ENCODE measurements around the gene DENND6B. TPM values are rescaled to one million over a fixed set of nuclear protein-coding genes. Genes with fewer than 3 reads are reported as not detected.

The DENND6B gene
- total and polyA plus RNA-seq, 2 donors (not counting 3 experiments of a cell fraction or from before 2014, with no cell fraction given) = 4.1 to 5.9 TPM

DNA sequence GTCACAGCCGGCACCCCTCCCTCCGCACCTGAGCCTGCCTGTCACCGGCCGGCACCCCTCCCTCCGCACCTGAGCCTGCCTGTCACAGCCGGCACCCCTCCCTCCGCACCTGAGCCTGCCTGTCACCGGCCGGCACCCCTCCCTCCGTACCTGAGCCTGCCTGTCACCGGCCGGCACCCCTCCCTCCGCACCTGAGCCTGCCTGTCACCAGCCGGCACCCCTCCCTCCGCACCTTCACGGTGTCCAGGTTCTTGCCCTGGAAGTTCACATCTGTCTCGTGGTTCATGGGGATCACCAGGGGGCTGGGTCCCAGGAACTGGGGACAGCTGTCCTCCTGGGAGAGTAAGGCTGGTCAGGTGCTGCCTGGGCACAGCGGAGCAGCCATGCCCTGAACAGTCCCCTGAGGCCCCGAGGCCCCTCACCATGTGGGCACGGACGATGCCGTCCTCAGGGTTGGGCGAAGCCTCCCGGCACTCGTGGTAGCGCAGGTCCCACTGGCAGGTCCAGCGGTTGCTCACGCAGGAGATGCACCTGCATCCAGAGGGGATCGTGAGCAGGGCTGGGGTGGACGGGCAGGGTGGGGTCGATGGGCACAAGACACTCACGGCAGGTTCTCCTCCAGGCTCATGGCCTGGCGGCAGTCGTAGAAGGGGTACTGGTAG, 41.1 kb downstream of the DENND6B start:
- DNase-seq (ENCODE audit: low read depth, low spot score) (no peak), FAIRE-seq (no peak)
- Histone ChIP-seq H3K4me1 (ENCODE audit: control insufficient read depth, extremely low read depth, insufficient read depth, low read length) (peaks cover 2% of the 10 kb centered on the region), H3K27ac (ENCODE audit: insufficient read depth, low read depth, low read length) (no peak overlapping the region), H3K36me3 (ENCODE audit: control insufficient read depth in 2 of 2, extremely low read depth in 1 of 2, insufficient read depth in 2 of 2, low read length in 2 of 2) (peaks cover 36 to 80% of the 10 kb centered on the region in 2 experiments), H4K20me1 (replicated peaks; ENCODE audit: control insufficient read depth, extremely low read depth, insufficient read depth, low read length) (no peaks in the 10 kb centered on the region), H2AFZ (ENCODE audit: low read depth, low read length) (no peak overlapping the region), H3K4me3 (replicated peaks in 1 of 3; ENCODE audit: insufficient read depth in 1 of 3, low read depth in 1 of 3, low read length in 3 of 3) (no peak overlapping the region), H3K79me2 (ENCODE audit: control insufficient read depth, insufficient read depth, low read length) (peaks cover 20% of the 10 kb centered on the region), H3K27me3 (ENCODE audit: control insufficient read depth in 2 of 2, insufficient read depth in 2 of 2, low read length in 2 of 2) (no peaks in the 10 kb centered on the region), H3K9me1 (replicated peaks; ENCODE audit: control insufficient read depth, extremely low read depth, insufficient read depth, low read length) (no peaks in the 10 kb centered on the region), H3K9ac (replicated peaks; ENCODE audit: extremely low read depth, insufficient read depth, low read length) (no peak overlapping the region), H3K4me2 (ENCODE audit: insufficient read depth, low read length) (no peak overlapping the region), H3K9me3 (replicated peaks; ENCODE audit: control insufficient read depth, insufficient read depth, low read length) (no peaks in the 10 kb centered on the region)
- BruUV-seq (replicated peaks) = no TSS peak
- no peak for TF ChIP-seq EZH2 (IDR thresholded peaks at IDR 0.05; ENCODE audit: borderline replicate concordance, low read depth, low read length, severe bottlenecking)
- no peak for TF ChIP-seq JUN (IDR thresholded peaks at IDR 0.05; ENCODE audit: borderline replicate concordance, insufficient read depth, insufficient read length, low read depth)
- TF ChIP-seq FOS (IDR thresholded peaks at IDR 0.05; ENCODE audit: borderline replicate concordance, insufficient read depth, low read length) = no peak
- no peak for TF ChIP-seq POLR2A (IDR thresholded peaks at IDR 0.05; ENCODE audit: low read depth, low read length)
- TF ChIP-seq MYC (IDR thresholded peaks at IDR 0.05; ENCODE audit: low read depth, low read length) = no peak
- TF ChIP-seq, protein P1, sequence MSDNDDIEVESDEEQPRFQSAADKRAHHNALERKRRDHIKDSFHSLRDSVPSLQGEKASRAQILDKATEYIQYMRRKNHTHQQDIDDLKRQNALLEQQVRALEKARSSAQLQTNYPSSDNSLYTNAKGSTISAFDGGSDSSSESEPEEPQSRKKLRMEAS (IDR thresholded peaks at IDR 0.05; ENCODE audit: insufficient read depth, insufficient read length) = no peak
- TF ChIP-seq CTCF (IDR thresholded peaks at IDR 0.05; ENCODE audit: extremely low read depth in 1 of 2, insufficient read depth in 1 of 2, low read depth in 1 of 2, low read length in 2 of 2) = no peak
- TF ChIP-seq GATA2 (IDR thresholded peaks at IDR 0.05; ENCODE audit: insufficient read depth, insufficient read length, low read depth, low read length) = no peak
- no peak for TF ChIP-seq POLR2AphosphoS5 (IDR thresholded peaks at IDR 0.05; ENCODE audit: insufficient read depth, low read depth, low read length)
- intact Hi-C loops (cut with micrococcal nuclease) = no loop called here
- dilution Hi-C loops (cut with MboI; ENCODE audit: extremely low pct_ligation_motif_present, low sequenced_read_pairs) = no loop called here
- CTCF ChIA-PET = no interaction called here
- POLR2A ChIA-PET = no interaction called here

All from endothelial cell of umbilical vein (primary cell).